ENCODE data around the gene TIPARP.

DNA sequence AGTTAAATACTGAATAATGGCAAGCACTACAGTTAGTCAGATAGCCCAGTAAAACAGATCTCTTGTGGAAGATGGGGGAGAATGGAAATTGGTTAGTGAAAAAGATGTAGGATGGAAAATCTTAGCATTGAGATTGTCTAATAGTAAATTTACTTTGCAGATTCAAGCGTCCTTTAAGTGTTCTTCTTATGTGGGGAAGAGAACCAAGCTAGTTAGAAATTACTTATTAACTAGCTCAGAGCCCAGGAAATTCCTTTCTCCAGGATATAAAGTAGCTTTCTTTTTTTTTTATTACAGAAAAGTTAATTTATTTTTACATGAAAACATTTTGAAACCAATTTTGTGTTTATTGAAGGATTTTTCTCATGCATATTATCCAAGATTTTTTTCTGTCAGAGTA is 36.7 kb downstream of the TIPARP start:
- TF ChIP-seq, protein P1, sequence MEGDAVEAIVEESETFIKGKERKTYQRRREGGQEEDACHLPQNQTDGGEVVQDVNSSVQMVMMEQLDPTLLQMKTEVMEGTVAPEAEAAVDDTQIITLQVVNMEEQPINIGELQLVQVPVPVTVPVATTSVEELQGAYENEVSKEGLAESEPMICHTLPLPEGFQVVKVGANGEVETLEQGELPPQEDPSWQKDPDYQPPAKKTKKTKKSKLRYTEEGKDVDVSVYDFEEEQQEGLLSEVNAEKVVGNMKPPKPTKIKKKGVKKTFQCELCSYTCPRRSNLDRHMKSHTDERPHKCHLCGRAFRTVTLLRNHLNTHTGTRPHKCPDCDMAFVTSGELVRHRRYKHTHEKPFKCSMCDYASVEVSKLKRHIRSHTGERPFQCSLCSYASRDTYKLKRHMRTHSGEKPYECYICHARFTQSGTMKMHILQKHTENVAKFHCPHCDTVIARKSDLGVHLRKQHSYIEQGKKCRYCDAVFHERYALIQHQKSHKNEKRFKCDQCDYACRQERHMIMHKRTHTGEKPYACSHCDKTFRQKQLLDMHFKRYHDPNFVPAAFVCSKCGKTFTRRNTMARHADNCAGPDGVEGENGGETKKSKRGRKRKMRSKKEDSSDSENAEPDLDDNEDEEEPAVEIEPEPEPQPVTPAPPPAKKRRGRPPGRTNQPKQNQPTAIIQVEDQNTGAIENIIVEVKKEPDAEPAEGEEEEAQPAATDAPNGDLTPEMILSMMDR (IDR thresholded peaks at IDR 0.05) = no peak
- no peak for TF ChIP-seq POLR2A (IDR thresholded peaks at IDR 0.05; ENCODE audit: low read depth)
- no peak for TF ChIP-seq EP300 (IDR thresholded peaks at IDR 0.05)
- no peak for TF ChIP-seq POLR2AphosphoS5 (IDR thresholded peaks at IDR 0.05)

Measured in esophagus muscularis mucosa (tissue), 4 donors.